ENCODE data around the gene YARS2. TPM values are rescaled to one million over a fixed set of nuclear protein-coding genes. Genes with fewer than 3 reads are reported as not detected.

Gene YARS2
- total RNA-seq, 1 donor from 2014 or later, result 23.6 TPM

GRCh38 chr12:32789916-32790315, 34.2 kb upstream of the YARS2 start:
- no peak overlapping the region for H3K4me3 ChIP-seq
- H3K4me1 ChIP-seq, result no peaks in the 10 kb centered on the region
- no peaks in the 10 kb centered on the region for H3K27me3 ChIP-seq
- no peaks in the 10 kb centered on the region for H3K9me3 ChIP-seq
- no peak overlapping the region for H3K27ac ChIP-seq
- intact Hi-C loops (cut with DNase I), result no loop called here
- no peak for DNase-seq (ENCODE audit: extremely low spot score in 2 of 2)
- H3K36me3 ChIP-seq, result no peaks in the 10 kb centered on the region
- TF ChIP-seq POLR2AphosphoS5 (IDR thresholded peaks at IDR 0.05; ENCODE audit: insufficient read depth in 1 of 2, low read depth in 1 of 2) (no peak), CTCF (IDR thresholded peaks at IDR 0.05) (no peak), POLR2A (IDR thresholded peaks at IDR 0.05) (no peak)

- H3K36me3 ChIP-seq, result no peaks in the 10 kb centered on the region
- intact Hi-C loops (cut with DNase I), result no loop called here
- no peaks in the 10 kb centered on the region for H3K9me3 ChIP-seq
- no peak for DNase-seq (ENCODE audit: extremely low spot score in 2 of 2)
- no peaks in the 10 kb centered on the region for H3K27me3 ChIP-seq
- no peaks in the 10 kb centered on the region for H3K4me1 ChIP-seq
- H3K4me3 ChIP-seq, result no peak overlapping the region
- TF ChIP-seq POLR2AphosphoS5 (IDR thresholded peaks at IDR 0.05; ENCODE audit: insufficient read depth in 1 of 2, low read depth in 1 of 2), result no peak
- no peak for TF ChIP-seq CTCF (IDR thresholded peaks at IDR 0.05)
- no peak for TF ChIP-seq POLR2A (IDR thresholded peaks at IDR 0.05)
- H3K27ac ChIP-seq, result no peak overlapping the region
Observed at GRCh38 chr12:32789446-32789845, 33.7 kb upstream of the YARS2 start.

- no peak for TF ChIP-seq CTCF (IDR thresholded peaks at IDR 0.05)
- TF ChIP-seq POLR2AphosphoS5 (IDR thresholded peaks at IDR 0.05; ENCODE audit: insufficient read depth in 1 of 2, low read depth in 1 of 2), result no peak
- TF ChIP-seq POLR2A (IDR thresholded peaks at IDR 0.05), result no peak
- Histone ChIP-seq H3K9me3 (no peaks in the 10 kb centered on the region), H3K27me3 (no peaks in the 10 kb centered on the region), H3K4me1 (no peaks in the 10 kb centered on the region), H3K27ac (no peak overlapping the region), H3K36me3 (no peaks in the 10 kb centered on the region), H3K4me3 (no peak overlapping the region)
- no peak for DNase-seq (ENCODE audit: extremely low spot score in 2 of 2)
- intact Hi-C loops (cut with DNase I), result no loop called here
Observed at GRCh38 chr12:32788405-32788804, 32.7 kb upstream of the YARS2 start.

- no peak for DNase-seq (ENCODE audit: extremely low spot score in 2 of 2)
- Histone ChIP-seq H3K27ac (no peak overlapping the region), H3K36me3 (no peaks in the 10 kb centered on the region), H3K27me3 (no peaks in the 10 kb centered on the region), H3K4me3 (no peak overlapping the region), H3K9me3 (no peaks in the 10 kb centered on the region), H3K4me1 (no peaks in the 10 kb centered on the region)
- intact Hi-C loops (cut with DNase I), result no loop called here
- TF ChIP-seq POLR2A (IDR thresholded peaks at IDR 0.05) (no peak), POLR2AphosphoS5 (IDR thresholded peaks at IDR 0.05; ENCODE audit: insufficient read depth in 1 of 2, low read depth in 1 of 2) (no peak), CTCF (IDR thresholded peaks at IDR 0.05) (no peak)
Observed at GRCh38 chr12:32785557-32785956, 29.9 kb upstream of the YARS2 start.

- H3K9me3 ChIP-seq, result no peaks in the 10 kb centered on the region
- H3K36me3 ChIP-seq, result no peaks in the 10 kb centered on the region
- H3K27me3 ChIP-seq, result no peaks in the 10 kb centered on the region
- intact Hi-C loops (cut with DNase I), result no loop called here
- H3K4me3 ChIP-seq, result no peak overlapping the region
- no peak overlapping the region for H3K27ac ChIP-seq
- H3K4me1 ChIP-seq, result no peaks in the 10 kb centered on the region
- no peak for DNase-seq (ENCODE audit: extremely low spot score in 2 of 2)
- no peak for TF ChIP-seq CTCF (IDR thresholded peaks at IDR 0.05)
- no peak for TF ChIP-seq POLR2AphosphoS5 (IDR thresholded peaks at IDR 0.05; ENCODE audit: insufficient read depth in 1 of 2, low read depth in 1 of 2)
- TF ChIP-seq POLR2A (IDR thresholded peaks at IDR 0.05), result no peak
Observed at GRCh38 chr12:32783029-32783428, 27.3 kb upstream of the YARS2 start.
